GM21576 (cell line): Measurements from ENCODE around the gene MFN2.
"Not testable (repeated sequence)": the region's sequence is repeated elsewhere in the genome, so short reads cannot be mapped to it uniquely, and the experiment has no call there.

ENCODE experiments used
- ATAC-seq: cut with Tn5 transposase; IDR thresholded peaks from one replicate; pipeline ENCODE4 v1.9.1; 2021; ENCODE audit warnings: mild to moderate bottlenecking, moderate library complexity; ENCODE audit not compliant: unreplicated experiment

Gene MFN2

GRCh38 chr1:11991969-11992676 is 11.9 kb downstream of the MFN2 start:
- no peak for ATAC-seq

- ATAC-seq, result no peak
These were observed 17.0 kb downstream of the MFN2 start for GRCh38 chr1:11997081-11997850.

- ATAC-seq, result no peak
These were observed 18.4 kb downstream of the MFN2 start for GRCh38 chr1:11998636-11999035.

- ATAC-seq, result no peak
These were observed 19.0 kb downstream of the MFN2 start for GRCh38 chr1:11999236-11999635.

- no peak for ATAC-seq
These were observed 21.1 kb downstream of the MFN2 start for GRCh38 chr1:12001249-12001917.

GRCh38 chr1:12001996-12002493 is 21.8 kb downstream of the MFN2 start:
- ATAC-seq, result no peak

GRCh38 chr1:12003762-12004161 is 23.5 kb downstream of the MFN2 start:
- no peak for ATAC-seq

- no peak for ATAC-seq
These were observed 25.4 kb downstream of the MFN2 start for GRCh38 chr1:12005488-12006166.

GRCh38 chr1:12006167-12006921 is 26.1 kb downstream of the MFN2 start:
- ATAC-seq, result no peak

- no peak for ATAC-seq
These were observed 27.0 kb downstream of the MFN2 start for GRCh38 chr1:12007204-12007603.

- not testable (repeated sequence) for ATAC-seq
These were observed 28.1 kb downstream of the MFN2 start for GRCh38 chr1:12008355-12008754.

- no peak for ATAC-seq
These were observed 29.2 kb downstream of the MFN2 start for GRCh38 chr1:12009318-12009947.

GRCh38 chr1:12010746-12011570 is 30.7 kb downstream of the MFN2 start:
- no peak for ATAC-seq

- ATAC-seq, result no peak
These were observed 31.8 kb downstream of the MFN2 start for GRCh38 chr1:12011998-12012397.

- ATAC-seq, result no peak
These were observed 32.5 kb downstream of the MFN2 start for GRCh38 chr1:12012560-12013316.

GRCh38 chr1:12014141-12014991 is 34.1 kb downstream of the MFN2 start:
- ATAC-seq, result no peak

GRCh38 chr1:12015001-12015491 is 34.8 kb downstream of the MFN2 start:
- ATAC-seq, result no peak
